Mucosa of rectum (tissue), 2 donors: ENCODE data around the gene CACNA1G.

Experiments
- H3K27ac ChIP-seq, 2 donors: one replicate each; pipeline ENCODE4 v1.7.0; 2013; ENCODE audit warnings: inconsistent platforms in 2 of 2, low read depth in 2 of 2, low read length in 2 of 2
- H3K27me3 ChIP-seq, 2 donors: one replicate each; pipeline ENCODE4 v1.7.0; 2013; ENCODE audit warnings: low read length in 2 of 2; ENCODE audit not compliant: control insufficient read depth in 2 of 2, insufficient read depth in 2 of 2
- H3K36me3 ChIP-seq, 2 donors: one replicate each; pipeline ENCODE4 v1.7.0; 2013; ENCODE audit warnings: low read length in 2 of 2; ENCODE audit not compliant: control insufficient read depth in 2 of 2, insufficient read depth in 2 of 2
- H3K4me1 ChIP-seq, 2 donors: one replicate each; pipeline ENCODE4 v1.7.0; 2013; ENCODE audit warnings: low read length in 2 of 2, mild to moderate bottlenecking in 1 of 2; ENCODE audit not compliant: control insufficient read depth in 2 of 2, insufficient read depth in 2 of 2
- H3K4me3 ChIP-seq, 2 donors: one replicate each; pipeline ENCODE4 v1.7.0; 2013; ENCODE audit warnings: low read length in 2 of 2
- H3K9ac ChIP-seq, 2 donors: one replicate each; pipeline ENCODE4 v1.7.0; 2013; ENCODE audit warnings: low read length in 2 of 2, low read depth in 1 of 2, mild to moderate bottlenecking in 1 of 2
- H3K9me3 ChIP-seq, 2 donors: one replicate each; pipeline ENCODE4 v1.7.0; 2013; ENCODE audit warnings: low read length in 2 of 2; ENCODE audit not compliant: control insufficient read depth in 2 of 2
- donor health status: healthy.
- donor health status: Normal muscosa, but diverticular disease.

The CACNA1G gene

GRCh38 chr17:50607522-50608175, 47.1 kb downstream of the CACNA1G start:
- Histone ChIP-seq H3K27me3 (no peaks in the 10 kb centered on the region), H3K4me3 (no peak overlapping the region), H3K36me3 (no peaks in the 10 kb centered on the region), H3K9me3 (no peaks in the 10 kb centered on the region), H3K9ac (no peak overlapping the region), H3K4me1 (peaks cover 0 to 4% of the 10 kb centered on the region in 2 donors), H3K27ac (no peak overlapping the region)

GRCh38 chr17:50608700-50609379, 48.3 kb downstream of the CACNA1G start:
- H3K4me1 ChIP-seq: peaks cover 0 to 4% of the 10 kb centered on the region in 2 donors
- H3K9ac ChIP-seq: no peak overlapping the region
- no peaks in the 10 kb centered on the region for H3K9me3 ChIP-seq
- no peak overlapping the region for H3K27ac ChIP-seq
- H3K27me3 ChIP-seq: no peaks in the 10 kb centered on the region
- no peaks in the 10 kb centered on the region for H3K36me3 ChIP-seq
- no peak overlapping the region for H3K4me3 ChIP-seq

- Histone ChIP-seq H3K27me3 (no peaks in the 10 kb centered on the region), H3K36me3 (no peaks in the 10 kb centered on the region), H3K9ac (no peak overlapping the region), H3K4me1 (peaks cover 0 to 2% of the 10 kb centered on the region in 2 donors), H3K4me3 (no peak overlapping the region), H3K27ac (no peak overlapping the region), H3K9me3 (no peaks in the 10 kb centered on the region)
Observed at GRCh38 chr17:50609380-50610074, 49.0 kb downstream of the CACNA1G start.

GRCh38 chr17:50611634-50612033, 51.1 kb downstream of the CACNA1G start:
- Histone ChIP-seq H3K27ac (no peak overlapping the region), H3K9ac (no peak overlapping the region), H3K9me3 (no peaks in the 10 kb centered on the region), H3K36me3 (no peaks in the 10 kb centered on the region), H3K4me1 (no peaks in the 10 kb centered on the region), H3K4me3 (no peak overlapping the region), H3K27me3 (no peaks in the 10 kb centered on the region)

GRCh38 chr17:50612281-50612680, 51.8 kb downstream of the CACNA1G start:
- Histone ChIP-seq H3K9me3 (no peaks in the 10 kb centered on the region), H3K4me3 (no peak overlapping the region), H3K36me3 (no peaks in the 10 kb centered on the region), H3K4me1 (no peaks in the 10 kb centered on the region), H3K27me3 (no peaks in the 10 kb centered on the region), H3K27ac (no peak overlapping the region), H3K9ac (no peak overlapping the region)

- no peak overlapping the region for H3K27ac ChIP-seq
Observed at GRCh38 chr17:50613007-50613992, 52.8 kb downstream of the CACNA1G start.

GRCh38 chr17:50614471-50615051, 54.0 kb downstream of the CACNA1G start:
- H3K4me1 ChIP-seq: no peaks in the 10 kb centered on the region
- no peaks in the 10 kb centered on the region for H3K36me3 ChIP-seq
- H3K9ac ChIP-seq: no peak overlapping the region
- no peak overlapping the region for H3K27ac ChIP-seq
- no peak overlapping the region for H3K4me3 ChIP-seq
- H3K9me3 ChIP-seq: no peaks in the 10 kb centered on the region
- H3K27me3 ChIP-seq: no peaks in the 10 kb centered on the region

More at GRCh38 chr17:50613007-50613992, 52.8 kb downstream of the CACNA1G start:
- H3K9me3 ChIP-seq: no peaks in the 10 kb centered on the region
- no peak overlapping the region for H3K9ac ChIP-seq
- no peak overlapping the region for H3K4me3 ChIP-seq
- H3K27me3 ChIP-seq: no peaks in the 10 kb centered on the region
- no peaks in the 10 kb centered on the region for H3K36me3 ChIP-seq
- no peaks in the 10 kb centered on the region for H3K4me1 ChIP-seq

- no peak overlapping the region for H3K4me3 ChIP-seq
- H3K9ac ChIP-seq: no peak overlapping the region
- no peaks in the 10 kb centered on the region for H3K9me3 ChIP-seq
- H3K4me1 ChIP-seq: no peaks in the 10 kb centered on the region
- no peak overlapping the region for H3K27ac ChIP-seq
- no peaks in the 10 kb centered on the region for H3K27me3 ChIP-seq
- no peaks in the 10 kb centered on the region for H3K36me3 ChIP-seq
Observed at GRCh38 chr17:50615828-50616227, 55.3 kb downstream of the CACNA1G start.

- Histone ChIP-seq H3K9me3 (no peaks in the 10 kb centered on the region), H3K4me3 (no peak overlapping the region), H3K4me1 (no peaks in the 10 kb centered on the region), H3K9ac (no peak overlapping the region), H3K27me3 (no peaks in the 10 kb centered on the region), H3K27ac (no peak overlapping the region), H3K36me3 (no peaks in the 10 kb centered on the region)
Observed at GRCh38 chr17:50618300-50618699, 57.8 kb downstream of the CACNA1G start.
